Liver (tissue), 9 donors: ENCODE data around the gene FAM171A1. TPM values are rescaled to one million over a fixed set of nuclear protein-coding genes. Genes with fewer than 3 reads are reported as not detected.
"Not testable (repeated sequence)": the region's sequence is repeated elsewhere in the genome, so short reads cannot be mapped to it uniquely, and the experiment has no call there.

Experiments used
- DNase-seq: peaks from one replicate; pipeline ENCODE4 v3.0.0-alpha.2; 2017; ENCODE audit warnings: low spot score
- H3K27ac ChIP-seq, 2 donors: one replicate each; pipeline ENCODE4 v1.7.0; 2013; ENCODE audit warnings: inconsistent platforms in 2 of 2, low read length in 2 of 2, control low read depth in 1 of 2, low read depth in 1 of 2, mild to moderate bottlenecking in 1 of 2
- H3K27me3 ChIP-seq, 4 donors: one replicate each; pipeline versions ENCODE4 v1.6.1 to v1.7.0; 2013; ENCODE audit warnings: low read length in 3 of 4, inconsistent platforms in 1 of 4, mild to moderate bottlenecking in 1 of 4, moderate library complexity in 1 of 4; ENCODE audit not compliant: control insufficient read depth in 4 of 4, insufficient read depth in 4 of 4
- H3K36me3 ChIP-seq, 4 donors: one replicate each; pipeline versions ENCODE4 v1.6.1 to v1.7.0; 2013; ENCODE audit warnings: low read length in 3 of 4, mild to moderate bottlenecking in 3 of 4, low read depth in 1 of 4, moderate library complexity in 1 of 4; ENCODE audit not compliant: control insufficient read depth in 4 of 4, insufficient read depth in 3 of 4
- H3K4me1 ChIP-seq, 4 donors: one replicate each; pipeline versions ENCODE4 v1.6.1 to v1.7.0; 2013; ENCODE audit warnings: low read length in 3 of 4, mild to moderate bottlenecking in 3 of 4, moderate library complexity in 1 of 4; ENCODE audit not compliant: control insufficient read depth in 4 of 4, insufficient read depth in 4 of 4
- H3K4me3 ChIP-seq, 3 donors: one replicate each; pipeline versions ENCODE4 v1.6.1 to v1.7.0; 2013; ENCODE audit warnings: low read length in 3 of 3, control low read depth in 1 of 3, low read depth in 1 of 3, mild to moderate bottlenecking in 1 of 3
- H3K9ac ChIP-seq, 2 donors: one replicate each; pipeline ENCODE4 v1.7.0; 2013; ENCODE audit warnings: low read length in 2 of 2, mild to moderate bottlenecking in 2 of 2, moderate library complexity in 2 of 2, control low read depth in 1 of 2, low read depth in 1 of 2
- H3K9me3 ChIP-seq, 4 donors: one replicate each; pipeline versions ENCODE4 v1.6.1 to v1.7.0; 2013; ENCODE audit warnings: low read length in 3 of 4; ENCODE audit not compliant: control insufficient read depth in 4 of 4
- CTCF ChIP-seq: fragments of 150-350 bp; IDR thresholded peaks from 2 replicates; pipeline ENCODE4 v1.5.1; 2017; ENCODE audit warnings: improper control_type of control experiment, low read depth, low read length; ENCODE audit not compliant: missing input control
- EGR1 ChIP-seq, 2 donors: IDR thresholded peaks; 2 replicates each; pipeline ENCODE4 v1.6.1; 2016 to 2018; ENCODE audit warnings: antibody characterized with exemption in 2 of 2, low read depth in 2 of 2
- FOXA1 ChIP-seq: IDR thresholded peaks from 2 replicates; pipeline ENCODE4 v1.6.1; 2016; ENCODE audit warnings: antibody characterized with exemption
- FOXA2 ChIP-seq: IDR thresholded peaks from 2 replicates; pipeline ENCODE4 v1.6.1; 2016; ENCODE audit warnings: antibody characterized with exemption
- GABPA ChIP-seq, 2 donors: IDR thresholded peaks in 1 of 2; conservative IDR thresholded peaks in 1 of 2; 2 replicates each; pipeline ENCODE4 v1.6.1; 2016; ENCODE audit warnings: antibody characterized with exemption in 2 of 2, mild to moderate bottlenecking in 1 of 2, moderate library complexity in 1 of 2
- HNF4A ChIP-seq, 2 donors: conservative IDR thresholded peaks; 2 replicates each; pipeline ENCODE4 v1.6.1; 2016; ENCODE audit warnings: antibody characterized with exemption in 2 of 2, mild to moderate bottlenecking in 2 of 2
- HNF4G ChIP-seq: IDR thresholded peaks from 2 replicates; pipeline ENCODE4 v1.6.1; 2016; ENCODE audit warnings: antibody characterized with exemption
- JUND ChIP-seq, 2 donors: IDR thresholded peaks; 2 replicates each; pipeline ENCODE4 v1.6.1; 2016; ENCODE audit warnings: antibody characterized with exemption in 2 of 2
- NR2F2 ChIP-seq: IDR thresholded peaks from 2 replicates; pipeline ENCODE4 v1.6.1; 2016; ENCODE audit warnings: antibody characterized with exemption
- RAD21 ChIP-seq, 2 donors: IDR thresholded peaks; 2 replicates each; pipeline ENCODE4 v1.6.1; 2016; ENCODE audit warnings: antibody characterized with exemption in 2 of 2, mild to moderate bottlenecking in 2 of 2
- RXRA ChIP-seq, 2 donors: IDR thresholded peaks; 2 replicates each; pipeline ENCODE4 v1.6.1; 2017 to 2018; ENCODE audit warnings: antibody characterized with exemption in 2 of 2, mild to moderate bottlenecking in 1 of 2
- SP1 ChIP-seq: IDR thresholded peaks from 2 replicates; pipeline ENCODE4 v1.6.1; 2018; ENCODE audit warnings: antibody characterized with exemption, mild to moderate bottlenecking
- TAF1 ChIP-seq: conservative IDR thresholded peaks from 2 replicates; pipeline ENCODE4 v1.6.1; 2016; ENCODE audit warnings: antibody characterized with exemption, mild to moderate bottlenecking
- YY1 ChIP-seq: IDR thresholded peaks from 2 replicates; pipeline ENCODE4 v1.6.1; 2016; ENCODE audit warnings: antibody characterized with exemption, mild to moderate bottlenecking
- ZBTB33 ChIP-seq: IDR thresholded peaks from 2 replicates; pipeline ENCODE4 v1.6.1; 2016; ENCODE audit warnings: antibody characterized with exemption
- polyA plus RNA-seq, 2 donors: library from polyadenylated mRNA; stranded (reverse) in 1 of 2; unstranded in 1 of 2; fragments of 200-250 nt in 1 of 2; fragments of >200 nt in 1 of 2; fragmentation: Nextera tagmentation in 1 of 2; extraction: Ambion mirVana in 1 of 2; gene quantifications; one replicate each; pipeline versions ENCODE4 v1.2.1 to v1.2.3, GENCODE V29; 2013 to 2015
- total RNA-seq, 2 donors: library from RNA; depleted of rRNA; stranded (reverse); fragments of >200 nt; gene quantifications; one replicate each; pipeline ENCODE4 v1.2.3, GENCODE V29; 2014
- TF ChIP-seq, protein P1 (sequence below): IDR thresholded peaks from 2 replicates; pipeline ENCODE4 v1.6.1; 2016; ENCODE audit warnings: antibody characterized with exemption, mild to moderate bottlenecking
- TF ChIP-seq, protein P2 (sequence below): IDR thresholded peaks from 2 replicates; pipeline ENCODE4 v1.6.1; 2016; ENCODE audit warnings: antibody characterized with exemption
- donor health status: healthy.
- donor health status: healthy.
- donor health status: healthy.
- donor health status: healthy.
- donor health status: healthy.

FAM171A1 gene
- total and polyA plus RNA-seq, 4 donors: 2.5 to 10.2 (median 7.7) TPM

DNA sequence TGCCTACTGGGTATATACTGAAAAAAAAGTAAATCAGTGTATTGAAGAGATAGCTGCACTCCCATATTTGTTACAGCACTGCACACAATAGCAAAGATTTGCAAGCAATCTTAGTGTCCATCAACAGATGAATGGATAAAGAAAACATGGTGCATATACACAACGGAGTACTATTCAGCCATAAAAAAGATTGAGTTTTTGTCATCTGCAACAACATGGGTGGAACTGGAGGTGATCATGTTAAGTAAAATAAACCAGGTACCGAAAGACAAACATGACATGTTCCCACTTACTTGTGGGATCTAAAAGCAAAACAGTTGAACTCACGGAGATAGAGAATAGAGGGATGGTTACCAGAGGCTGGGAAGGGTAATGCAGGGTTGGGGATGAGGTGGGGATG, 34.2 kb upstream of the FAM171A1 start (continued):
- TF ChIP-seq, protein P1, sequence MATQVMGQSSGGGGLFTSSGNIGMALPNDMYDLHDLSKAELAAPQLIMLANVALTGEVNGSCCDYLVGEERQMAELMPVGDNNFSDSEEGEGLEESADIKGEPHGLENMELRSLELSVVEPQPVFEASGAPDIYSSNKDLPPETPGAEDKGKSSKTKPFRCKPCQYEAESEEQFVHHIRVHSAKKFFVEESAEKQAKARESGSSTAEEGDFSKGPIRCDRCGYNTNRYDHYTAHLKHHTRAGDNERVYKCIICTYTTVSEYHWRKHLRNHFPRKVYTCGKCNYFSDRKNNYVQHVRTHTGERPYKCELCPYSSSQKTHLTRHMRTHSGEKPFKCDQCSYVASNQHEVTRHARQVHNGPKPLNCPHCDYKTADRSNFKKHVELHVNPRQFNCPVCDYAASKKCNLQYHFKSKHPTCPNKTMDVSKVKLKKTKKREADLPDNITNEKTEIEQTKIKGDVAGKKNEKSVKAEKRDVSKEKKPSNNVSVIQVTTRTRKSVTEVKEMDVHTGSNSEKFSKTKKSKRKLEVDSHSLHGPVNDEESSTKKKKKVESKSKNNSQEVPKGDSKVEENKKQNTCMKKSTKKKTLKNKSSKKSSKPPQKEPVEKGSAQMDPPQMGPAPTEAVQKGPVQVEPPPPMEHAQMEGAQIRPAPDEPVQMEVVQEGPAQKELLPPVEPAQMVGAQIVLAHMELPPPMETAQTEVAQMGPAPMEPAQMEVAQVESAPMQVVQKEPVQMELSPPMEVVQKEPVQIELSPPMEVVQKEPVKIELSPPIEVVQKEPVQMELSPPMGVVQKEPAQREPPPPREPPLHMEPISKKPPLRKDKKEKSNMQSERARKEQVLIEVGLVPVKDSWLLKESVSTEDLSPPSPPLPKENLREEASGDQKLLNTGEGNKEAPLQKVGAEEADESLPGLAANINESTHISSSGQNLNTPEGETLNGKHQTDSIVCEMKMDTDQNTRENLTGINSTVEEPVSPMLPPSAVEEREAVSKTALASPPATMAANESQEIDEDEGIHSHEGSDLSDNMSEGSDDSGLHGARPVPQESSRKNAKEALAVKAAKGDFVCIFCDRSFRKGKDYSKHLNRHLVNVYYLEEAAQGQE: no peak
- no peak for TF ChIP-seq SP1
- TF ChIP-seq, protein P2, sequence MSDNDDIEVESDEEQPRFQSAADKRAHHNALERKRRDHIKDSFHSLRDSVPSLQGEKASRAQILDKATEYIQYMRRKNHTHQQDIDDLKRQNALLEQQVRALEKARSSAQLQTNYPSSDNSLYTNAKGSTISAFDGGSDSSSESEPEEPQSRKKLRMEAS: no peak
- no peak for TF ChIP-seq YY1
- no peak for TF ChIP-seq CTCF
- no peak for TF ChIP-seq HNF4A (conservative IDR thresholded peaks at IDR 0.05)

DNA sequence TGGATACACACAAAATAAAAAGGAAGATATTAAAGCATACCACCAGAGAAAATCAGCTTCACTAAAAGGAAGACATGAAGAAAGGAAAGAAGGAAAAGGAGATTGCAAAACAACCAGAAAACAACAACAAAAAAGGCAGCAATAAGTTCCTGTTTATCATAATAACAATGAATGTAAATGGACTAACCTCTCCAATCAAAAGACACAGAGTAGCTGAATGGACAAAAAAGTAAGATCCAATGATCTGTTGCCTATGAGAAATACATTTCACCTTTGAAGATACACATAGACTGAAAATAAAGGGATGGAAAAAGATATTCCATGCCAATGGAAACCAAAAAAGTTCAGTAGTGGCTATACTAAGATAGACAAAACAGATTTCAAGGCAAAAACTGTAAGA, 30.3 kb upstream of the FAM171A1 start:
- TF ChIP-seq SP1: no peak
- no peak for TF ChIP-seq RXRA (IDR thresholded peaks at IDR 0.05)
- TF ChIP-seq, protein P1: no peak
- TF ChIP-seq GABPA (IDR thresholded peaks at IDR 0.05 in 1 of 2, conservative IDR thresholded peaks at IDR 0.05 in 1 of 2): no peak
- TF ChIP-seq JUND (IDR thresholded peaks at IDR 0.05): no peak
- no peak for TF ChIP-seq CTCF
- TF ChIP-seq EGR1 (IDR thresholded peaks at IDR 0.05; ENCODE audit: low read depth in 2 of 2): no peak
- no peak for TF ChIP-seq TAF1
- TF ChIP-seq FOXA1: no peak
- TF ChIP-seq, protein P2: no peak
- TF ChIP-seq ZBTB33: no peak
- no peak for TF ChIP-seq HNF4A (conservative IDR thresholded peaks at IDR 0.05)
- no peak for TF ChIP-seq YY1
- no peak for TF ChIP-seq HNF4G
- TF ChIP-seq FOXA2: no peak
- TF ChIP-seq NR2F2: no peak
- no peak for TF ChIP-seq RAD21 (IDR thresholded peaks at IDR 0.05)
- Histone ChIP-seq H3K4me1 (no peaks in the 10 kb centered on the region), H3K9me3 (peaks cover 0 to 3% (median 3%) of the 10 kb centered on the region in 4 donors), H3K27ac (no peak overlapping the region), H3K27me3 (no peaks in the 10 kb centered on the region), H3K36me3 (no peaks in the 10 kb centered on the region), H3K9ac (no peak overlapping the region), H3K4me3 (no peak overlapping the region)
- DNase-seq: no peak

GRCh38 chr10:15400461-15400860, 29.4 kb upstream of the FAM171A1 start:
- H3K9ac ChIP-seq, H3K9me3 ChIP-seq, H3K36me3 ChIP-seq, DNase-seq, H3K27me3 ChIP-seq, H3K27ac ChIP-seq, H3K4me3 ChIP-seq, H3K4me1 ChIP-seq: not testable (repeated sequence)
